Measurements from ENCODE around the gene ZNF777.

Gene ZNF777

GRCh38 chr7:149477494-149478443 is 16.9 kb upstream of the ZNF777 start:
- FAIRE-seq: no peak
- DNase-seq (ENCODE audit: insufficient read length, low spot score): no peak

- FAIRE-seq (no peak), DNase-seq (ENCODE audit: insufficient read length, low spot score) (no peak)
Observed at GRCh38 chr7:149476791-149477190, 15.9 kb upstream of the ZNF777 start.

DNA sequence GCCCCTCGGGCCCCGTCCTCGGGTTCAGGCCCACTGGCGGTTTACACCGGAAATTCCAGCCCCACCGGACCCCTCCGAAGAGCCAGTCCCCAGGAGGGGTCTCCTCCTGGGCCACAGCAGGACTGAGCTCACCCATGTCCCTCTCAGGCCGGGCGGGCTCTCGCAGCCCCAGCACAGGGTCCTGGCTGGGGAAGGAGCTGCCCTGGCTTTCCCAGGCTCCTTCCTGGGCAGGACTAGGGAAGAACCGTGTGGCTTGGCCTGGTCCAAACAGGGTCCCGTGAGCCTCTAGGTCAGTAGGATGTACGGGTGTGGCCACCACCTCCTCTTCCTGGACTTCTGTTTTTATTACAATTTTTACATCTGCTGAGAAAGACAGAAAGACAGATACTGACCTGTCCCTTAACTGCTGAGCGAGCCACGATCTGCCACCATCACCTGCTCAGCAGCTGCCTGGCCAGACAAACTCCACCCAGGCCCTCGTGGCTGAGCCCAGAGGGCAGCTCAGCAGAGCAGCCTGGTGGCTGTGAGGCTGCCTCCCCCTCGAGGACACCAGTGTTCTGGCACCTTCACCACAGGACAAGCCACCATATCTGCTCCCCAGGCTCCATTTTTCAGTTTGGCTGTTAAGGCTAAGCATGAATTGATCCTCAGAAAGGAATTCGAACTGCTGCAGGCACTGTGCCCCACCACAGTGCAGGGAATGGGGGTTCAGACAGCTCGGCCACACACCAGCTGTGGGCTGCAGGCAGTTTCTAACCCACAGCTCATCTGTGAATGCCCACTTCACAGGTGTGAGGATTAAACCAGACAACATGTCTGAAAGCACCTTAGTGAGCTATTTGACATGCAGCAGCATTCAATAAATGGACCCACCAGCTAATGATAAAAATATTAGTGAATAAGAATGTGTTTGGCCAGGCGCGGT is 14.5 kb upstream of the ZNF777 start:
- no peak for DNase-seq (ENCODE audit: insufficient read length, low spot score)
- FAIRE-seq: no peak

- no peak for DNase-seq (ENCODE audit: insufficient read length, low spot score)
Observed at GRCh38 chr7:149474309-149475120, 13.7 kb upstream of the ZNF777 start.

DNA sequence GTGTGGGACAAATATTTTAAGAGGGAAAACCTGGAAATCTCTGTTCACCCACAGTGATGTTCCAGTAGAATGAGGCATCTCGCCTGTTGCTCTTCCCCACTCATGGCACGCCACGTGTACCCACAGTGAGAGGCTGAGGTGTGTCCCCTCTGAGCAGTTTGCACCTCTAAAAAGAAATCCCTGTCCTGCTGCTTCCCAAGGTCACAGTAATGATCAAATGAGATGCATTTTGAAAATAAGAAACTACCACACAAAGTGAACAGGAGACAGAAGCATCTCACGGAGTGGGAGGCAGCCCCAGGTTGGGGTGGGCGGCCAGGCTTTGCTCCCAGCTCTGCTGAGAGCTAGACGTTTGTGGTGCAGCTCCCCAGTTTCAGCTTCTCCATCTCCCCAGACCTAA is 12.4 kb upstream of the ZNF777 start:
- FAIRE-seq (no peak), DNase-seq (ENCODE audit: insufficient read length, low spot score) (no peak)

More at GRCh38 chr7:149474309-149475120, 13.7 kb upstream of the ZNF777 start:
- FAIRE-seq: no peak

DNA sequence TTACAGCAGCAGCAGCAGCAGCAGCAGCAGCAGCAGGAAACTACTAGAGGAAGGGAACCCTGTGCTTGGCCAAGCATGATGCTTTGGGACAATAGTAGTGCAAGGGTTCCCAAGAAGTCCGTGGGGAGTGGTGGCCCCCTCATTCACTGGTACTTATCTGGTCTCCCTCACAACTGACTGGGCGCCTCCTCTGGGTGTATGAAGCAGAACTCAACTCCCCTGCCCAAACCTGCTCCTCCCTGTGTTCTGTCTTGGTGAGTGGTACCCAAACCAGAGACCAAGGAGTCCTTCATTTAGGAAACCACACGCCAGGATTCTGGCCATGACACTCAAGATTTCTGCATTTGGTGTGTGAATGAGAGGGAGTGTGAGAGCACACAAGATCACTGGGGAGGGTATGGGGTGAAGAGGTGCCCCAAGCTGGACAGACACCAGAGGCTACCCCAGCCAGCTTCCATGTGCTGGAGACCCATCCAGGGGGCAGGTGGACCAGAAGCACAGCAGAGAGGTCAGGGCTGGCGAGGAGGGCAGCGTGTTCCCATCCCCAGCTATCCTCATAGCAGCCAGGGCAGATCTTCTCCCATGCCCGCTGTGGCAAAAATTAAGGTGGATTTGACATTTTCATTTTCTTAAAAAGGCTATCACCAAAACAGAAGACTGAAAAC is 10.6 kb upstream of the ZNF777 start:
- FAIRE-seq: no peak
- no peak for DNase-seq (ENCODE audit: insufficient read length, low spot score)

DNA sequence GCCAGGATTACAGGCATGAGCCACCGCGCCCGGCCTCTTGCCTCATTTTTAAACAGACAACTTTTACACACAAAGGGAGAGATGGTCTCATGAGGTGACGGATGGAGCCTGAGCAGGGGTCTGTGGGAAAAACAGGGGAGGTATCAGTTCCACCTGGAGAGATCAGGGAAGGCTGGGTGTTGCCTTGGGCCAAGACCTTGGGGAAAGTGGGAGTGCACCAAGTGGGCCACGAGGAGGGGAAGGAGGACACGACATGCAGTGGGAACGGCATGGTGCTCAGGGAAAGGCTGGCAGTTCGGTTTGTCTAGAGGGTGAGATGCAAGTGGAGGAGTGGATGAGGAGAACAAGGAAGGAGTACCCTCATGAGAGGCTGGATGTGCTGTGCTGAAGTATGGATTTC is 8.9 kb upstream of the ZNF777 start:
- no peak for FAIRE-seq
- DNase-seq (ENCODE audit: insufficient read length, low spot score): no peak

DNA sequence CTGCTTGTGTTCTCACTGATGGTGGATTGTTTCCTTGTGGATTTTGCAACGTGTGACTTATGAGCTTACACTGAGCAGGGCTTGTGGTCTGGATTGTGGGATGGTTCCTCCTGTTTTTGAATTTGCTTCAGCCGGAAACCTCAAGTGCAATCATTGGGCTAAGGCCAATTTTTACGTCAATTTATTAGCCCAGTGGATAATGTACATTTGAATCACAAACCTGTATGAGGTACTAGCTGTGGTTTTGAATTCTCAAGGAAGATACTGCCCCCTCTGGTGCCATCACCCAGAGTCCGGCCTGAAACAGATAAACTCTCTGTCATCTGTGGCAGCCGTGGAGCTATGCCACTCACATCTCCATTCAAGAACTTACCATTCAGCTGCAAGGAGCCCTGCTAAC is 7.3 kb upstream of the ZNF777 start:
- FAIRE-seq: no peak
- no peak for DNase-seq (ENCODE audit: insufficient read length, low spot score)

- FAIRE-seq (no peak), DNase-seq (ENCODE audit: insufficient read length, low spot score) (no peak)
Observed at GRCh38 chr7:149467321-149467859, 6.5 kb upstream of the ZNF777 start.

DNA sequence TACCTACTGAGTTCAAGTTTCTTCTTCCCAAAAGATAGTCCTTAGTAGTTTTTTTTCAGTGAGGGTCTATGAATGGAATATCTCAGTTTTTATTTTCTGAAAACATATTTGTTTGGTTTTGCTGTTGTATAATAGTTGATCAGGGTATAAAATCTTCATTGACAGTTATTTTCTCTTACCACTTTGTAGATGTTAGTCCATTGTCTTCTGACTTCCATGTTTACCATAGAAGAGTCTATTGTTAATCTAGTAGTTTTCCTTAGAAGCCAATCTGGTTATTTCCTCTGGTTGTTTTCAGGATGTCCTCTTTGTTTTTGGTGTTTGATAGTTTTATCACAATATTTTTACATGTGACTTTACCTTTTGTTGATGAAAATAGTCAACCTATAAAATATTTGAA is 5.5 kb upstream of the ZNF777 start:
- no peak for FAIRE-seq
- DNase-seq (ENCODE audit: insufficient read length, low spot score): no peak

DNA sequence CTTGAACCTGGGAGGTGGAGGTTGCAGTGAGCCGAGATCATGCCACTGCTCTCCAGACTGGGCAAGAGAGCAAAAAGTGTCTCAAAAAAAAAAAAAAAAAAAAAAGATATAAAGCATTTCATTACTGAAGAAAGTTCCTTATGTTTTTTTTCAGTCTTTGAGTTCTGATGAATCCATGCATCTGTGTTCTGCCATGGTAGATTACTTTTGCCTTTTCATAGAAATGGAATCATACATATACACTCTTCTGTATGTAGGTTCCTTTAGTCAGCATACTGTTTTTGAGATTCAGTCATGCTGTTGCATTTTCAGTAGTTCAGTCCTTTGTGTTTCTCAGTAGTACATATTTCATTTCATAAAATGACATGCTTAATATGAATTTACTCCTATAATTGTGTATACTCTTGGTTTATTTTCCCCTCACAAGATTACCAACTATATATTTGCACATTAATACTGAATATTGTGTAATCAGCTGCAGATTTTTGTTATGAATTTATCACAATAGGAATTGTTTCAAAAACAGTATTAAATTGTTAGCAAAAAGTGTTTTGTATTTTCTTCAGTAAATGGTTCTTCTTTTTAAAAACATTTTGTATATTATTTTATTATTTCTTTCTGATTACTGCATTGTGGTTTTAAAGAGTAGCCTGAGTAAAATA is 2.8 kb upstream of the ZNF777 start:
- DNase-seq (ENCODE audit: insufficient read length, low spot score): no peak
- no peak for FAIRE-seq

DNA sequence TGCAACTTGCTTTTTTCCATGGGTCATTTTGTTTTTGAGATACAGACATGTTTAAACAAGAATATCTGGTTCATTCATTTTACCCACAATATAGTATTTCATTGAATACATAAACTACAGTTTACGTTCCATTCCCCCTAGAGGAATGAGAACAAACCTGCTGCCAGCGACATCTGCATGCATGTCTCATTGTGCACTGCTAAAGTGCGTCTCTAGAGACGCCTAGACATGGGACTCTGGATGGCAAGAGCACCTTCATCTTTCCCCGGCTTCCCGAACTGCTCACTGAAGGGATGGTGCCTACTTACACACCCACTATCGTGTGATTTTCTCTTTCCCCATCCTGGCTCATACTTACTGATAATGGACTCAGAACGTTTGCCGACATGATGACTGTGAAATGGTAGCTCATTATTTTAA is 1.2 kb upstream of the ZNF777 start:
- DNase-seq (ENCODE audit: insufficient read length, low spot score) (no peak), FAIRE-seq (no peak)

DNA sequence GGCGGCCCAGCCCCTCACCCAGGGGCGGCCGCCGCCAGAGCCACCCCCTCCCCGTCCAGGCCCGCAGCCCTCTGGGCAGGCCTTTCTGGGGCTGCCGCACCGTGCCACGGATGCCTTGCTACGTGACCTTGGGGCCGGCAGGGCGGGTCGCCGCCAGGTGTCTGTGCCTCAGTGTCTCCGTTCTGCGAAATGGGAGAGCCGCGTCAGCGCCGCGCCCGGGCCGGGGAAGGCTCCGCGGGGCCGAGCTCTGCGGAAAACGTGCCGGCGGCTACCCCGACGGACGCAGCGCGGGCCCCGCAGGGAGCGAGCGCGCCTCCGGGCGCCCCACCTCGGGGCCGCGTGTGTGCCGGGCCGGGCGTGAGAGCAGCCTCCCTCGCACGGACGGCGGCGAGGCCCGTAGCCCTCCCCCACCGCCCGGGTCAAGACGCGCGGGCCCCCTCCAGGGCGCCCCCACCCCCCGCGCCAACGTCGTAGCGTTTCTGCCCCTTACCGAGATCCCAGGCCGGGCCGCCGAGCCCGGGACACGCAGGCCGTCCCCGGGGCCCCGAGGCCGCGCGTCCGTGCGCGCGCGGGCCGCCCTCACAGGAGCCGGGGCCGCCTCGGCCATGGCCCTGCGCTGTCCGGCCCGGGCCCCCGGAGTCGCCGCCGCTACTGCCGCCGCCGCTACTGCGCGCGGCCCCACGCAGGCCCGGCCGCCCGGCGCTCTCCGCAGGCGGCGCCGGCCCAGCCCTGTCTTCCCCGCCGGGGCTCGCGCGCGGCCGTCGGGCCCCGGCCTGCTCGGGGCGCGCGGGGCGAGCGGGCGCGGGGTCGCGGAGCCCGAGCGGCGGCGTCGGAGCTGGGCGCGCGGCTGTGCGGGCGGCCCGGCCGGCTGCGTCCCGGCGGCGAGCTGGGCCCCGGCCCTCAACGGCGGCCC is 1.1 kb downstream of the ZNF777 start:
- DNase-seq (ENCODE audit: insufficient read length, low spot score) (peak; percentile 69), FAIRE-seq (no peak)

DNA sequence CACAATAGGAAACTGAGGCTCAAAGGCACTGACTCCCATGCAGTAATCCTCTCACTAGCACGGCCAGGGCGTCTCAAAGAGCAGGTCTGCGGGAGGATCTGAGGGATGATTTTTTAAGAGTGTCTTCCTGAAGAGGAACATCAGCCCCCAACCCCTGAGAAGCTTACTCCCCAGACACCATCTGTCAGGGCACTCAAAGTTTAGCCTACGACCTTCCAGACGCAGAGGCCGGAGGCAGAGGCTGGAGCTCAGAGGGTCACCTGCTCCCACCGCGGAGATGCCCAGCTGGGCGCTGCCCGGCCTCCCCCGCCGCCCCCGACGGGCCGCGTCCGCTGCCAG is 1.7 kb downstream of the ZNF777 start:
- no peak for DNase-seq (ENCODE audit: insufficient read length, low spot score)
- no peak for FAIRE-seq

DNA sequence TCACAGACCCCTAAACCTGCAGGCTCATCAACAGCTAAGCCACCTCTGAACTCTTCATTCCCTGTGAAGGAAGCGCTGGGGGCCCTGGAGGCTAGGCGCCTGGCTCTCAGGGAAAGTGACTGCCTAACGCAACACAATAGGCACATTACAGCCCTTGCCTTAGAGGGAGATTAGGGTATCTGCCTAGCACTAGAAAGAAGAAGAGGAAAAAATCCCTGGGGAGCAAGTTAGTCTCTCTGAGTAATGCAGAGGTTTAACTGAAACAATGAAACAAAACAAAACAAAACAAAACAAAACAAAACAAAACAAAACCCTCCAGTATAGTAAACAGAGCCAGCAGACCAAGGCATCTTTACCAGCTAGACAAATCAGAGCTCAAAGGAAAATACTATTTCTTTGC is 2.6 kb downstream of the ZNF777 start:
- no peak for DNase-seq (ENCODE audit: insufficient read length, low spot score)
- FAIRE-seq: no peak

DNA sequence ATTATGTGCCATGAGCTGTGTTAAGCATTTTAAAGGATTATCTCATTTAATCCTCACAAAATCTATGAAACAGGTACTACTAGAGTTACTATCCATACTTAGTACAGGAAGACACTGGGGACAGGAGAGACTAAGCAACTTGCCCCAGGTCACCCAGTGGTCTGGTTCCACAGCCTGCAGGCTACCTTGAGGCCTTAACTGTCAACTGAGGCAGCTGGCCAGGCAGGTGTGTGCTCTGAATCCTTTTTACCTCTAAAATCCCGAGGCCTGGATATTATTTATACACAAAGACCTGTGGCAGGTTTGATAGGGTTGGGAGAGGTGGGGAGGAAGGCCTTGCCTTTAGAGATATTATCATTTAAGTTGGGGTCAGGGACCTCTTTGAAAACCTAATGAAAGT is 3.1 kb downstream of the ZNF777 start:
- FAIRE-seq (no peak), DNase-seq (ENCODE audit: insufficient read length, low spot score) (no peak)

- DNase-seq (ENCODE audit: insufficient read length, low spot score): no peak
- FAIRE-seq: no peak
Observed at GRCh38 chr7:149456506-149457421, 4.1 kb downstream of the ZNF777 start.
